ENCODE measurements around the gene PRELP.
A peak's percentile ranks its signal among the peaks of the same experiment; 100 is the strongest.

The PRELP gene

GRCh38 chr1:203528976-203529835 is 53.6 kb downstream of the PRELP start:
- no peak for TF ChIP-seq CTCF (conservative IDR thresholded peaks at IDR 0.05)
- H3K27ac ChIP-seq, result no peak overlapping the region

- H3K27ac ChIP-seq, result no peak overlapping the region
- no peak for TF ChIP-seq CTCF (conservative IDR thresholded peaks at IDR 0.05)
Observed at GRCh38 chr1:203531063-203531462, 55.5 kb downstream of the PRELP start.

GRCh38 chr1:203534012-203534411 is 58.4 kb downstream of the PRELP start:
- no peak for TF ChIP-seq CTCF (conservative IDR thresholded peaks at IDR 0.05)
- no peak overlapping the region for H3K27ac ChIP-seq

- no peak overlapping the region for H3K27ac ChIP-seq
- TF ChIP-seq CTCF (conservative IDR thresholded peaks at IDR 0.05), result no peak
Observed at GRCh38 chr1:203534526-203534925, 58.9 kb downstream of the PRELP start.

- H3K27ac ChIP-seq, result no peak overlapping the region
- TF ChIP-seq CTCF (conservative IDR thresholded peaks at IDR 0.05), result no peak
Observed at GRCh38 chr1:203536575-203536974, 61.0 kb downstream of the PRELP start.

- no peak overlapping the region for H3K27ac ChIP-seq
- TF ChIP-seq CTCF (conservative IDR thresholded peaks at IDR 0.05), result no peak
Observed at GRCh38 chr1:203536980-203537455, 61.4 kb downstream of the PRELP start.

GRCh38 chr1:203537806-203538464 is 62.3 kb downstream of the PRELP start:
- peak overlapping the region; percentile 51 for H3K27ac ChIP-seq
- TF ChIP-seq CTCF (conservative IDR thresholded peaks at IDR 0.05), result no peak
